Measurements from ENCODE around the gene ZNF397.
"Not testable (repeated sequence)": the region's sequence is repeated elsewhere in the genome, so short reads cannot be mapped to it uniquely, and the experiment has no call there.

ZNF397 gene

DNA sequence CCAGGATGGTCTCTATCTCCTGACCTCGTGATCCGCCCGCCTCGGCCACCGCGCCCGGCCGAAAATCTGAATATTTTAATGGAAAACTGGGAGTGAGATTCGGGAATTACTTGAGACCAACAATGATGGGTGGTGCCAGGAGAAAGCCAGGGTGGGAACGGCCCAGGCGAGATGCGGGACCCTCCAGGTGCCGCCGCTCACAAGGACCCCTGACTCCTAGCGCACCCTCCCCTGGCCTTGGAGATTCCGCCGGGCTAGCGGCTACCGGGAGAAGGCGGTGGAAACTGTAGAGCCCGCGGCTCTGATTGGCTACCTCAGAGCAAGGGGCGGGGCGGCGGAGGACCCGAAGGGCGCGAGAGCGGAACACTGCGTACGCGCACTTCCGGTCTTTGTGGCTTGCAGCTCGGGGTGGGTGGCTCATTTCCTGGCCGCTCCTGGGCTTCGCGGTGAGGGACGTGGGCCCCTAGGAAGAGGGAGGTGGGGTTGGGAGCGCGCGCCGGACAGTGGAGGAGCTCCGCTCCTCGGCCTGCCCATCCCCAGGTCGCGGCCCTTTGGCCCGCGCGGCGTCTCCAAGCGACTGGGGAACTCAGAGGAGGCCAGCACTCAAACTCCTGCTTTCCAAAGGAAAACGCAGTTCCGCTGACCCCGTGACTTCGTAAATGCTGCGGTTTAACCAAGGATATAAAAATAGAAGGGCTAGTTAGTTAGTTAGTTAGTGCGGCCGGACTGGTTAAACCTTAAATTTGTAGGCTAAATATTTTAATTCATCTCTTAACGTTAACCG lies at the start of gene ZNF397:
Gene ZNF397, plus strand, starts transcription at position 371 of the 784 bp plus-strand sequence. CDS start 1,437 bp downstream, outside the sequence.
- DNase-seq (ENCODE audit: low read depth): peak; percentile 92

GRCh38 chr18:35191698-35192025 lies 49.2 kb upstream of the ZNF397 start:
- no peak for DNase-seq (ENCODE audit: low read depth)

- no peak for DNase-seq (ENCODE audit: low read depth)
Measured at GRCh38 chr18:35192415-35192814, 48.4 kb upstream of the ZNF397 start.

DNA sequence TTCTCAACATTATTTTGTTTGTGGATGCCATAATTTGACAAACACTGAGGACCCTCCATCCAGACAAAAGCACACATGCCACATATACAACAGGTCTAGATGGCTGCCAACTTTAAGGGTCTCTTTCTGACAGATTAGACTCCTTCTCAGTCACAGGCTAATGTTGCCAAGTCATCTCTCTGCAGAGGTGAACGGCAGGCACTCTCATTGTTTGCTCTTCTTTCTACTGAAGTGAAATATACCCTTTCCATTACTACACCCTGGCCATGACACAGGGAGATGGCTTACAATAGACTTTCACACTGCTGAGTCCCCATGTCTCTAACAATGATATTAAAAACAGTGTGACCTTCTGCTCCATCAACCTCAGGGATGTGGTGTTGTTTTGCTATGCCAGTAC lies 47.5 kb upstream of the ZNF397 start:
- DNase-seq (ENCODE audit: low read depth): no peak

GRCh38 chr18:35197296-35197695 lies 43.5 kb upstream of the ZNF397 start:
- DNase-seq (ENCODE audit: low read depth): no peak

DNA sequence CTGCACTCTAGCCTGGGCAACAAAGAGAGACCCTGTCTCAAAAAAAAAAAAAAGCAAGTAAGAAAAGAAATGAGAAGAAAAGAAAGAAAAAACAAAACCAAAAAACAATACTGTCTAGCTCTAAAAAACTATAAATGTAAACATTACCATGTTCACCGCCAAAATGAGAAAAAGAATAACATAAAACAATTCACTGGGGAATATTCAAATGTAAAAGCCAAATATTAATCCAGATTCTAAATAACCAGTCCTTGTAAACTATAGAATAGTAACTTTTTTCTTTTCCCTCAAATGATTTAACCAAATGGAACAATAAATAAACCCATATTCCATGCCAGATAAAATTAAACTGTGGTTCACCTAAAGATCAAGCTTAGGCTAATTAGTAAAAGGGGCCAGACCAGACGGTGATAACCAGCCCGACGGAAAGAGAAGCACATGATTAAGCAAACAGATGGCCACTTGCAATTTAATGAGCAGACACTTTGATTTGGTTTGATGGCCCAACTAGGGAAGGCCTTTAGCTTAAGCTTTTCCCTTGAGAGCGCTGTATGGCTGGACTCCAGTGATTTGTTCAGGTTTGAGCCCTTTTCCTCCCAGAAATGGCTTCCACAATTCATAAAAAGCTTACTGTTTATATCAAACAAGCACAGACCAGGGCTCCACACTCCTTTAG lies 39.4 kb upstream of the ZNF397 start:
- DNase-seq (ENCODE audit: low read depth): no peak

- no peak for DNase-seq (ENCODE audit: low read depth)
Measured at GRCh38 chr18:35203067-35203466, 37.8 kb upstream of the ZNF397 start.

DNA sequence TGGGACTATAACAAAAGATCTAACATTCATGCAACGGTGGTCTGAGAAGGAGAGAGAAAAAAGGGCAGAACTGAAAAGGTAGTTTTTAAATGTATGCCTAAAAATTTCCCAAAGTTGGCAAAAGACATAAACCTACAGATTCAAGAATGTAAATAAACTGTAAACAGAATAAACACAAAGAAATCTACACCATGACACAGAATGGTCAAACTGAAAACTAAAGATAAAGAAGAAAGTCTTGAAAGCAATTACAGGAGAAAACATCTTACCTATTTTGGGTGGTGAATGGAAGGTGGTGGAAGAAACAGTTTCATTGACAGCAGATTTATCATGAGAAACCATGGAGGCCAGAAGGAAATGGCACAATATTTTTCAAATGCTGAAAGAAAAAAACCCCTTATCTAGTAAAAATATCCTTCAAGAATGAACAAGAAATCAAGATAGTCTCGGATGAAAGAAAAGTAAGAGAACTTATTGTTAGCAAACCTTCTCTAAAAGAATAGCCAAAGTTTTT lies 35.6 kb upstream of the ZNF397 start:
- DNase-seq (ENCODE audit: low read depth): no peak

GRCh38 chr18:35205746-35206458 lies 34.9 kb upstream of the ZNF397 start:
- DNase-seq (ENCODE audit: low read depth): not testable (repeated sequence)

DNA sequence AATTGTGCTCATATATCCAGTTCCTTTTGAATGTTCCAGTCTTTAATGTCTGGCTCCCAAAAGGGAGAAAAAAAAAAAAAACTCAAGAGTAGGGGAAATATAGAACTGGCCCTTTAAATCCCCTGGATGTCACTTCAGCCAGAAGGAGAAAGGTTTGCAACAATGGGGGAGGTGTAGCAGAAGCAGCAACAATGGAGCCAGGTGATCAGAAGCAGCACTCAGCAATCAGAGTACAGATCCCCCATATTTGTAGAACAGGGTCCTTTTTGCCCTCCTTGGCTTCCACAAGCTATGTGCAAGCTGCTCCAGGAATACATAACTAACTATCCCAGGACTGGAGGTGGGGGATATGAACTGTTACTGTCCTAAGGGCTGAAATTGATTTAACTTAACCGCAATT lies 25.8 kb upstream of the ZNF397 start:
- no peak for DNase-seq (ENCODE audit: low read depth)

- DNase-seq (ENCODE audit: low read depth): not testable (repeated sequence)
Measured at GRCh38 chr18:35216611-35217010, 24.2 kb upstream of the ZNF397 start.

GRCh38 chr18:35219331-35219730 lies 21.5 kb upstream of the ZNF397 start:
- DNase-seq (ENCODE audit: low read depth): not testable (repeated sequence)

DNA sequence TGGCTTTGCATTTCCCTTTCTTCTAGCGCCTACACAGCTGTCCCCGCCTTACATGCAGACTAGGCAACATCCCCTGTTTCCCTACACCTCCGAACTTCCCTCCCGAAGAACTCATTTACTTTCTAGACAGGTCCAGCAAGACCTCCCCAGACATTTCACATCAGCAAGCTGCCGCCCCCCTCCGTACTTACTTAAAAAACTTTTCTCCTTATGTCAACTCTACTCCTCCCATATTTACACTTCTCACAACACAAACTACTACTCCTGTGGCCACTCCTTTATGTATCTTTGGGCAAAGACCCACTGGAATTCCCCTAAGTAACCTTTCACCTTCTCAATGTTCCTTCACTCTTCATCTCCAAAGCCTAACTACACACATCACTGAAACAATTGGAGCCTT lies 20.4 kb upstream of the ZNF397 start:
- no peak for DNase-seq (ENCODE audit: low read depth)

GRCh38 chr18:35223797-35224196 lies 17.0 kb upstream of the ZNF397 start:
- DNase-seq (ENCODE audit: low read depth): no peak

DNA sequence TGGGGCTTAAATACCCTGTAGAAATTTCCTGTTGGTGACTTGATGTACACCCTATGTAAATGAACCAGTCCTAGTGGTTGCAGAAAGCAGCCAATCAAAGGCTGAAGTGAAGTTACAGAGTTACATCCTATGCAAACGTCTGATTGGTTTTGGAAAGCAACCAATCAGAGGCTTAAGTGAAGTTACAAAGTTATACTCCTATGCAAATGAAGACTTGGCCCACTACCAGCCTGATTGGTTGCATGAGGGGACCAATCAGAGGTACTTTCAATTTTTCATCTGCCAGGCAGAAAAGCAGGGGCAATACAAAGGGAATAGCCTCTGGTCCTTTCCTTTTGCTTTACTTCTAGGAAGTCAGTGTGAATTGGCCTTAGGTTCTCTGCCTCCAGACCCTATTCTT lies 13.6 kb upstream of the ZNF397 start:
- DNase-seq (ENCODE audit: low read depth): no peak

DNA sequence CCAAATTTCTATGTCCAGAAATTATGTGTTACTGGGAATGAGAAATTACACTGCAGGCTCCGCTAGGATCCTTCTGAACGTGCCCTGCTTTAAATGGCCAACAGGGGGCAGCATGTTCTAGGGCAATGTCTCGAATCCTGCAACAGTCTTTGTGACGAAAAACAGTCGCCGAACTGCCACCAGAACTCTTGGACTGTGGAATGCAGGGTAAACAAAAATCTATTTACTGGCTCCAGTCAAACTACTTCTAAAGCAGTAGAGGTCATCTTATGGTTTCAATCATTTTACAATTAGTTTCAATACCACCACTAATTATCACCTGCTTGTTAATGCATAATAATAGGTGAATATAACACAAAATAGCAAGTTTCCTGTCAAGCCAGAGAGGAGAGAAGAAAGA lies 9.8 kb upstream of the ZNF397 start:
- peak; percentile 42 for DNase-seq (ENCODE audit: low read depth)

DNA sequence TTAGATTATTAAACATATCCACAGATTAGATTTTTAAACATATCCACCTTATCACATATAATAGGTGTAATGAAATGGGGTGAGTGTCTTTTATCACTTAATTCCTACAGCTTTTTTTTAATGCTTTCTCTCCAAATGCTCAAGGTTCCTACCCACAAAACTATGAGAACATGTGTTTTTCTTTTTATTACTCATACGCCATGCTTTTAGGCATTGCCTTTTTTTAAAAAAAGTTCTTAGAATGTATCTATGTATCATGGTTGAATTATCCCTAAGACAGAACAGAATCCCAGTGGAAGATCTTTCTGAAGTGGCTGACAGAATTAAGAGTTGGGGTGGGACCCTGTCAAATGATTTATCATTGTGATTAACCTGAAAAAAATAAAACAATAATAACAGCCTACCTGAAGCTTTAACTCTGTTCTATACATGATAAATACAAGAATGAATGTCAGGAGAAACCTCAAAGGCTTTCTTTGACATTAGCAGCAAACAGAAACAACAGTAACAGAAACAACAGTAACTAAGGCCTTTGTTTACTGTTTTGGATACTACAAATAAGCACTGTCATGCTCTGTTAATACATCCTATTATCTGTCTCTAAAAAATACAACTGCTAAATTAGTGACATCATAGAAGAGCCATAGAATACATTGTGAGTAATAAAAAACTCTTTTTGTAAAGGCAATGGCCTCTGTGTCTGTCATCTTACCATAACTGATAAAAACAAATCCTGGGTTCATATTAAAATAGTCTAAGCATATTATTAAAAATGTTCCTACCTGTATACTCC lies 4.1 kb upstream of the ZNF397 start:
- no peak for DNase-seq (ENCODE audit: low read depth)

- no peak for DNase-seq (ENCODE audit: low read depth)
Measured at GRCh38 chr18:35239314-35239713, 1.5 kb upstream of the ZNF397 start.

GRCh38 chr18:35241448-35241804 lies 592 bp downstream of the ZNF397 start:
- no peak for DNase-seq (ENCODE audit: low read depth)

DNA sequence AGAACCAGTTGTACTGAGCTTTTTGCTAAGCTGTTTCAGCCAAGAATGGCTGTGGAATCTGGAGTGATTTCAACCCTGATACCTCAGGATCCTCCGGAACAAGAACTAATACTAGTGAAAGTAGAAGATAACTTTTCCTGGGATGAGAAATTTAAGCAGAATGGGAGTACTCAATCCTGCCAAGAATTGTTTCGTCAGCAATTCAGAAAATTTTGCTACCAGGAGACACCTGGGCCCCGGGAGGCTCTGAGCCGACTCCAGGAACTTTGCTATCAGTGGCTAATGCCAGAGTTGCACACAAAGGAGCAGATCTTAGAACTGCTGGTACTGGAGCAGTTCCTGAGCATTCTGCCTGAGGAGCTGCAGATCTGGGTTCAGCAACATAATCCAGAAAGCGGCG lies 1.6 kb downstream of the ZNF397 start:
- no peak for DNase-seq (ENCODE audit: low read depth)

GRCh38 chr18:35244671-35245070 lies 3.8 kb downstream of the ZNF397 start:
- no peak for DNase-seq (ENCODE audit: low read depth)

DNA sequence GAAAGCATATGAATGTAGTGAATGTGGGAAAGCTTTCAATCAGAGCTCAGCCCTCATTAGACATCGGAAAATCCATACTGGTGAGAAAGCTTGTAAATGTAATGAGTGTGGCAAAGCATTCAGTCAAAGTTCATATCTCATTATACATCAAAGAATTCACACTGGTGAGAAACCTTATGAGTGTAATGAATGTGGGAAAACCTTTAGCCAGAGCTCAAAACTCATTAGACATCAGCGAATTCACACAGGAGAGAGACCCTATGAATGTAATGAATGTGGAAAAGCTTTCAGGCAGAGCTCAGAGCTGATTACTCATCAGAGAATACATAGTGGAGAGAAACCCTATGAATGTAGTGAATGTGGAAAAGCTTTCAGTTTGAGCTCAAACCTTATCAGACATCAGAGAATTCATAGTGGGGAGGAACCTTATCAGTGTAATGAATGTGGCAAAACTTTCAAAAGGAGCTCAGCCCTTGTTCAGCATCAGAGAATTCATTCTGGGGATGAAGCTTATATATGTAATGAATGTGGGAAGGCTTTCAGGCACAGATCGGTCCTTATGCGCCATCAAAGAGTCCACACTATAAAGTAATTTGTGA lies 5.0 kb downstream of the ZNF397 start:
- no peak for DNase-seq (ENCODE audit: low read depth)

Data from fibroblast of the conjunctiva (primary cell).